ENCODE measurements around the gene ABI3BP. TPM values are rescaled to one million over a fixed set of nuclear protein-coding genes. Genes with fewer than 3 reads are reported as not detected.

The ABI3BP gene
- polyA plus RNA-seq (2012; rRNA removed): 5.1 and 8.4 TPM in 2 replicates
- 10.0 and 10.1 TPM in 2 replicates for polyA plus RNA-seq (2012; cell fraction: cytosol; rRNA removed)
- 6.8 and 10.8 TPM in 2 replicates for polyA plus RNA-seq (2012; cell fraction: nucleus; rRNA removed)

GRCh38 chr3:100993309-100993708 is at the start of gene ABI3BP:
ABI3BP (minus strand) TSS chr3:100993421; CDS start chr3:100993384, 37 bp downstream.
- no peaks in the 10 kb centered on the region for H3K9me3 ChIP-seq
- H3K79me2 ChIP-seq (ENCODE audit: insufficient read depth): no peaks in the 10 kb centered on the region
- peak; percentile 56 for DNase-seq
- peaks cover 0 to 7% of the 10 kb centered on the region in 2 experiments; a peak in 2 of 4 replicates for H3K4me1 ChIP-seq (ENCODE audit: control insufficient read depth in 1 of 2, insufficient read depth in 2 of 2, low read depth in 1 of 2, low read length in 1 of 2)
- H3K9me2 ChIP-seq: no peaks in the 10 kb centered on the region
- peak within 1 kb of the TSS; percentile 14 for H2AFZ ChIP-seq (ENCODE audit: low read depth)
- H3K4me3 ChIP-seq (ENCODE audit: low read depth in 2 of 2, low read length in 1 of 2): peak within 1 kb of the TSS; percentile 31 to 41; a peak in 3 of 4 replicates
- no peaks in the 10 kb centered on the region for H4K20me1 ChIP-seq (ENCODE audit: insufficient read depth)
- WGBS (ENCODE audit: low lambda C conversion rate): 27% methylated on average over 5 of the region's 5 CpGs
- no peaks in the 10 kb centered on the region for H3F3A ChIP-seq (replicated peaks; ENCODE audit: insufficient read depth)
- TF ChIP-seq GABPA (IDR thresholded peaks at IDR 0.05; ENCODE audit: low read depth): no peak
- peak; percentile 35; the same call in 1 of the 2 replicates for TF ChIP-seq MXI1 (IDR thresholded peaks at IDR 0.05; ENCODE audit: low read depth, low read length)
- TF ChIP-seq CHD2 (IDR thresholded peaks at IDR 0.05; ENCODE audit: low read length, partially characterized antibody): no peak
- peak; percentile 22; the same call in 1 of the 2 replicates for TF ChIP-seq FOSL2 (IDR thresholded peaks at IDR 0.05; ENCODE audit: borderline replicate concordance, low read depth)
- ChIA-PET CTCF (interaction anchor here (1.1 to 1.5 kb wide), 2 partner anchors 23 to 32 kb away, joined by 3 read pairs; no protein-coding TSS in a partner anchor), POLR2A (no interaction called here)
- H3K27ac ChIP-seq (ENCODE audit: low read depth in 2 of 2, low read length in 1 of 2): peak within 1 kb of the TSS in 1 of 2 experiments; percentile 20; a peak in 2 of 4 replicates
- peak within 1 kb of the TSS; percentile 55 for H3K4me2 ChIP-seq
- H3K27me3 ChIP-seq (ENCODE audit: insufficient read depth): no peaks in the 10 kb centered on the region
- no peaks in the 10 kb centered on the region for H3K36me3 ChIP-seq (replicated peaks in 1 of 2; ENCODE audit: control insufficient read depth in 1 of 2, insufficient read depth in 2 of 2, low read length in 1 of 2)
- no peak within 1 kb of the TSS; the same call in 1 of the 2 replicates for H3K9ac ChIP-seq

- no peaks in the 10 kb centered on the region for H3K36me3 ChIP-seq (replicated peaks in 1 of 2; ENCODE audit: control insufficient read depth in 1 of 2, insufficient read depth in 2 of 2, low read length in 1 of 2)
- H3K4me2 ChIP-seq: no peak overlapping the region
- 94% methylated on average over 2 of the region's 2 CpGs for WGBS (ENCODE audit: low lambda C conversion rate)
- no peaks in the 10 kb centered on the region for H4K20me1 ChIP-seq (ENCODE audit: insufficient read depth)
- H3K9me2 ChIP-seq: no peaks in the 10 kb centered on the region
- H3K9me3 ChIP-seq: no peaks in the 10 kb centered on the region
- DNase-seq: no peak
- no peaks in the 10 kb centered on the region for H3K27me3 ChIP-seq (ENCODE audit: insufficient read depth)
- H3F3A ChIP-seq (replicated peaks; ENCODE audit: insufficient read depth): peaks cover 32% of the 10 kb centered on the region
- H3K4me3 ChIP-seq (ENCODE audit: low read depth in 2 of 2, low read length in 1 of 2): no peak overlapping the region
- TF ChIP-seq TAF1 (IDR thresholded peaks at IDR 0.05; ENCODE audit: borderline replicate concordance, low read depth, low read length) (no peak), CHD2 (IDR thresholded peaks at IDR 0.05; ENCODE audit: low read length, partially characterized antibody) (no peak), RAD21 (IDR thresholded peaks at IDR 0.05; ENCODE audit: low read length) (no peak), JUND (IDR thresholded peaks at IDR 0.05) (no peak), GABPA (IDR thresholded peaks at IDR 0.05; ENCODE audit: low read depth) (no peak), RCOR1 (IDR thresholded peaks at IDR 0.05; ENCODE audit: low read length) (no peak), CTCF (IDR thresholded peaks at IDR 0.05) (no peak), SIN3A (IDR thresholded peaks at IDR 0.05; ENCODE audit: borderline replicate concordance, low read depth, low read length) (no peak), MXI1 (IDR thresholded peaks at IDR 0.05; ENCODE audit: low read depth, low read length) (no peak)
- peaks cover 0 to 21% of the 10 kb centered on the region in 2 experiments; a peak in 3 of 4 replicates for H3K4me1 ChIP-seq (ENCODE audit: control insufficient read depth in 1 of 2, insufficient read depth in 2 of 2, low read depth in 1 of 2, low read length in 1 of 2)
- H3K9ac ChIP-seq: no peak overlapping the region
- POLR2A ChIA-PET: no interaction called here
- H3K79me2 ChIP-seq (ENCODE audit: insufficient read depth): no peaks in the 10 kb centered on the region
- no peak overlapping the region for H2AFZ ChIP-seq (ENCODE audit: low read depth)
- CTCF ChIA-PET: no interaction called here
- H3K27ac ChIP-seq (ENCODE audit: low read depth in 2 of 2, low read length in 1 of 2): no peak overlapping the region
Measured at GRCh38 chr3:101039285-101039684, 46.1 kb upstream of the ABI3BP start.
